GM10248 (cell line): ENCODE data around the gene BIRC7.
A peak's percentile ranks its signal among the peaks of the same experiment; 100 is the strongest.

Experiments used
- CTCF ChIA-PET: fragments of 300-600 bp; sonication (Branson Sonifier 250); formaldehyde crosslinking; extraction: SDS; loops from one replicate; lab custom pipeline; 2021; ENCODE audit warnings: antibody characterized with exemption; lab: Yijun Ruan, JAX
- POLR2A ChIA-PET: fragments of 350-650 bp; sonication (Branson Sonifier 250); formaldehyde crosslinking; extraction: SDS; loops from one replicate; lab custom pipeline; 2020; ENCODE audit warnings: antibody characterized with exemption; lab: Yijun Ruan, JAX
- DNase-seq: peaks from one replicate; pipeline ENCODE4 v3.0.0; 2012; ENCODE audit errors: extremely low spot score
- CTCF ChIP-seq: IDR thresholded peaks from 2 replicates; pipeline ENCODE4 v1.5.1; 2012; ENCODE audit warnings: mild to moderate bottlenecking, low read depth; ENCODE audit errors: extremely low read depth, missing control alignments, control extremely low read depth

The BIRC7 gene

GRCh38 chr20:63234693-63235398 is 859 bp upstream of the BIRC7 start:
- TF ChIP-seq CTCF: peak; percentile 33
- DNase-seq: peak; percentile 55
- POLR2A ChIA-PET: no interaction called here
- CTCF ChIA-PET: interaction anchor here (1.2 to 8.2 kb wide), 4 partner anchors 11 to 146 kb away, joined by 3 to 76 read pairs (median 6); no protein-coding TSS in a partner anchor

GRCh38 chr20:63236116-63236837 is 572 bp downstream of the BIRC7 start:
- ChIA-PET POLR2A (no interaction called here), CTCF (interaction anchor here (2.0 to 8.2 kb wide), 3 partner anchors 12 to 145 kb away, joined by 6 to 76 read pairs (median 7); no protein-coding TSS in a partner anchor)
- DNase-seq: no peak
- no peak for TF ChIP-seq CTCF

GRCh38 chr20:63238031-63238430 is 2.3 kb downstream of the BIRC7 start:
- ChIA-PET CTCF (interaction anchor here (8.2 kb wide), 1 partner anchor 14 kb away, joined by 76 read pairs; no protein-coding TSS in a partner anchor), POLR2A (interaction anchor here (0.6 kb wide), 1 partner anchor 46 kb away, joined by 3 read pairs; no protein-coding TSS in a partner anchor)
- no peak for TF ChIP-seq CTCF
- no peak for DNase-seq

GRCh38 chr20:63238514-63239125 is 2.9 kb downstream of the BIRC7 start:
- POLR2A ChIA-PET: no interaction called here
- CTCF ChIA-PET: interaction anchor here (8.2 kb wide), 1 partner anchor 15 kb away, joined by 76 read pairs; no protein-coding TSS in a partner anchor
- no peak for DNase-seq
- no peak for TF ChIP-seq CTCF

- ChIA-PET CTCF (no interaction called here), POLR2A (no interaction called here)
- no peak for DNase-seq
- TF ChIP-seq CTCF: no peak
These were observed 3.7 kb downstream of the BIRC7 start for GRCh38 chr20:63239431-63239830.

GRCh38 chr20:63240004-63240403 is 4.3 kb downstream of the BIRC7 start:
- ChIA-PET CTCF (no interaction called here), POLR2A (no interaction called here)
- no peak for DNase-seq
- TF ChIP-seq CTCF: no peak
